K562 (cell line): ENCODE data around the gene RBM4B. TPM values are rescaled to one million over a fixed set of nuclear protein-coding genes. Genes with fewer than 3 reads are reported as not detected.

Source experiments
- ATAC-seq: fragments of 200-7000 bp; cut with Tn5 transposase; 3 replicates; pipeline ENCODE4 v1.9.1; 2020; ENCODE audit warnings: moderate library complexity
- BruUV-seq: library from RNA; stranded (reverse); fragments of 400-500 nt; replicated peaks from 2 replicates; lab custom pipeline; 2021; lab: Mats Ljungman, UMichigan
- CTCF ChIA-PET: fragments of 300-600 bp; formaldehyde crosslinking; extraction: SDS; loops from one replicate; lab custom pipeline; 2021; ENCODE audit warnings: low intra/inter-chr PET ratio; lab: Yijun Ruan, JAX
- POLR2A ChIA-PET: fragments of 300-600, 350-650 bp; sonication (Branson Sonifier 250); formaldehyde crosslinking; extraction: SDS; loops from one replicate; lab custom pipeline; 2021; ENCODE audit warnings: antibody characterized with exemption, inconsistent platforms; lab: Yijun Ruan, JAX
- DNase-seq, 4 experiments: peaks; one replicate each; pipeline versions ENCODE4 v3.0.0 to v3.0.0-alpha.2; 2011 to 2018; ENCODE audit warnings: low spot score in 3 of 4, mixed read lengths in 3 of 4; ENCODE audit errors: extremely low read depth in 1 of 4
- FAIRE-seq: peaks from 2 replicates; lab custom pipeline; 2011; peaks lifted over from hg19 to GRCh38; lab: Jason Lieb, UNC
- H2AFZ ChIP-seq: 2 replicates; pipeline ENCODE4 v1.6.0; 2011; ENCODE audit warnings: low read depth, low read length, control low read depth, inconsistent platforms
- H3K27ac ChIP-seq: fragments of 200-600 bp; 3 replicates; pipeline ENCODE4 v1.8.0; 2011; ENCODE audit warnings: low read depth, mild to moderate bottlenecking, control low read depth, inconsistent platforms, low read length, moderate library complexity, mixed read lengths; ENCODE audit errors: extremely low read depth
- H3K27me3 ChIP-seq, 2 experiments: fragments of 300-600 bp in 1 of 2; 2 replicates in 1 of 2; 3 replicates in 1 of 2; pipeline versions ENCODE4 v1.6.0 to v1.8.0; 2011; ENCODE audit warnings: inconsistent platforms in 2 of 2, low read length in 2 of 2, mild to moderate bottlenecking in 1 of 2, mixed read lengths in 1 of 2, moderate library complexity in 1 of 2; ENCODE audit not compliant: control insufficient read depth in 2 of 2, insufficient read depth in 2 of 2
- H3K36me3 ChIP-seq: fragments of 300-600 bp; 3 replicates; pipeline ENCODE4 v1.8.0; 2011; ENCODE audit warnings: mild to moderate bottlenecking, low read length, inconsistent platforms; ENCODE audit not compliant: control insufficient read depth, insufficient read depth
- H3K4me1 ChIP-seq, 2 experiments: fragments of 200-600 bp in 1 of 2; replicated peaks in 1 of 2; 2 replicates in 1 of 2; 3 replicates in 1 of 2; pipeline versions ENCODE4 v1.5.1 to v1.8.0; 2011; ENCODE audit warnings: inconsistent platforms in 2 of 2, low read length in 2 of 2, mild to moderate bottlenecking in 1 of 2, mixed read lengths in 1 of 2, moderate library complexity in 1 of 2; ENCODE audit not compliant: control insufficient read depth in 2 of 2, insufficient read depth in 2 of 2
- H3K4me2 ChIP-seq: 2 replicates; pipeline ENCODE4 v1.6.1; 2011; ENCODE audit warnings: low read length, control low read depth, inconsistent platforms, mixed read lengths; ENCODE audit not compliant: insufficient read depth
- H3K4me3 ChIP-seq: fragments of 200-600 bp; sonication (generic), shearing (Covaris generic); 2 replicates; pipeline ENCODE4 v1.5.1; 2016; ENCODE audit warnings: control low read depth, inconsistent platforms
- H3K79me2 ChIP-seq: fragments of 200-600 bp; 3 replicates; pipeline ENCODE4 v1.8.0; 2011; ENCODE audit warnings: low read length, inconsistent platforms; ENCODE audit not compliant: control insufficient read depth, insufficient read depth
- H3K9ac ChIP-seq, 2 experiments: 2 replicates each; pipeline versions ENCODE4 v1.6.0 to v1.6.1; 2011; ENCODE audit warnings: low read depth in 2 of 2, low read length in 2 of 2, control low read depth in 1 of 2, inconsistent platforms in 1 of 2, mild to moderate bottlenecking in 1 of 2, mixed read lengths in 1 of 2; ENCODE audit not compliant: insufficient read depth in 1 of 2
- H3K9me1 ChIP-seq: one replicate; pipeline ENCODE4 v1.6.0; 2011; ENCODE audit warnings: inconsistent platforms, mild to moderate bottlenecking, low read length, moderate library complexity; ENCODE audit not compliant: control insufficient read depth, insufficient read depth
- H3K9me3 ChIP-seq: replicated peaks from 2 replicates; pipeline ENCODE4 v1.5.1; 2011; ENCODE audit warnings: low read depth, low read length, inconsistent platforms; ENCODE audit not compliant: control insufficient read depth, insufficient read depth
- H4K20me1 ChIP-seq: replicated peaks from 2 replicates; pipeline ENCODE4 v1.6.1; 2011; ENCODE audit warnings: low read length, inconsistent platforms, mixed read lengths; ENCODE audit not compliant: control insufficient read depth, insufficient read depth
- E2F5 ChIP-seq: sonication (generic); formaldehyde crosslinking; IDR thresholded peaks from 2 replicates; pipeline ENCODE4 v1.8.0; 2022; ENCODE audit warnings: mild to moderate bottlenecking, missing genetic modification reagents
- HSF4 ChIP-seq: fragments of 250-450 bp; sonication (Bioruptor Pico); IDR thresholded peaks from 2 replicates; pipeline ENCODE4 v2.1.2; 2022; ENCODE audit warnings: mild to moderate bottlenecking, moderate library complexity, borderline replicate concordance
- KLF13 ChIP-seq: fragments of 450-650 bp; IDR thresholded peaks from 2 replicates; pipeline ENCODE4 v1.6.1; 2016; ENCODE audit warnings: missing genetic modification characterization, low read depth, mild to moderate bottlenecking, missing compliant biosample characterization, moderate library complexity, borderline replicate concordance
- MIER1 ChIP-seq: fragments of 450-650 bp; IDR thresholded peaks from 2 replicates; pipeline ENCODE4 v1.6.1; 2016; ENCODE audit warnings: antibody characterized with exemption, mild to moderate bottlenecking, low read depth
- WGBS: fragments of 100-300 bp; shearing (Covaris generic); methylation state at CpG from one replicate; pipeline ENCODE4 v1.1.6; 2016; ENCODE audit warnings: low coverage, mixed read lengths; ENCODE audit not compliant: insufficient coverage; ENCODE audit errors: missing lambda C conversion rate; 5-methylcytosine and 5-hydroxymethylcytosine counted together
- in situ Hi-C: fragments of 300-500 bp; cut with MboI; formaldehyde crosslinking; loops from 4 replicates; pipeline ENCODE4 v1.15.0; 2018; ENCODE audit warnings: inconsistent platforms, mixed read lengths
- intact Hi-C: fragments of 100-400 bp; cut with micrococcal nuclease; formaldehyde crosslinking; loops from 2 replicates; pipeline ENCODE4 v1.14.2; 2022
- polyA plus RNA-seq, 8 experiments: library from polyadenylated mRNA; depleted of rRNA in 4 of 8; stranded (reverse) in 5 of 8; unstranded in 3 of 8; fragments of >200 nt; fragmentation: Nextera tagmentation in 2 of 8; fragmentation: Illumina TruSeq in 1 of 8; extraction: Ambion mirVana in 2 of 8; extraction: Trizol in 1 of 8; gene quantifications; 2 replicates each; pipeline versions ENCODE4 v1.2.1 to v1.2.3, GENCODE V29; 2011 to 2014; ENCODE audit warnings: inconsistent platforms in 1 of 8, missing spikeins in 1 of 8
- total RNA-seq, 7 experiments: library from RNA; depleted of rRNA in 6 of 7; stranded (reverse); fragments of >200 nt in 6 of 7; fragmentation: Illumina TruSeq in 2 of 7; extraction: Trizol in 2 of 7; gene quantifications; 2 replicates each; pipeline versions ENCODE4 v1.2.1 to v1.2.3, GENCODE V29; 2011 to 2021; ENCODE audit warnings: low replicate concordance in 1 of 7

Gene RBM4B
- total and polyA plus RNA-seq, 9 of the 15 experiments (the other 6 are each of a cell fraction or from before 2014, with no cell fraction given) = 14.6 to 39.9 (median 23.3) TPM

DNA sequence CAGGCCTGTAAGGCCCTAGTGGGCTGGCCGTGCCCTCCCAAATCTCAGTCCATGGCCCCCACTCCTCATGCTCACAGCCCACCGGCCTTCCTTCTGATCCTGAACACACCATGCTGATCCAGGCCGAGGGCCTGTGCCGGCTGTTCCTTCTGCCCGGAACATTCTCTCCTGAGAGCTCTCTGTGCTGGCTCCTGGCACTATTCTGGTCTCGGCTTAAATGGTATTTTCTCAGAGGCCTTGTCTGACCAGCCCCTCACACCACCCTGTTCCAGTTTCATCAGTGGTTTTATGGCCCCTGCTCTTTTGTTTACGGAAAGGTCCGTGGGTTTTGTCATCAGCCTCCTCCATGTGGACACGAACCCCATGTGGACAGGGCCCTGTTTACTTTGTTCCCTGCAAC, 29.3 kb upstream of the RBM4B start (continued):
- TF ChIP-seq KLF13 (tag) (no peak), MIER1 (no peak), E2F5 (CRISPR knock-in tag) (no peak)

DNA sequence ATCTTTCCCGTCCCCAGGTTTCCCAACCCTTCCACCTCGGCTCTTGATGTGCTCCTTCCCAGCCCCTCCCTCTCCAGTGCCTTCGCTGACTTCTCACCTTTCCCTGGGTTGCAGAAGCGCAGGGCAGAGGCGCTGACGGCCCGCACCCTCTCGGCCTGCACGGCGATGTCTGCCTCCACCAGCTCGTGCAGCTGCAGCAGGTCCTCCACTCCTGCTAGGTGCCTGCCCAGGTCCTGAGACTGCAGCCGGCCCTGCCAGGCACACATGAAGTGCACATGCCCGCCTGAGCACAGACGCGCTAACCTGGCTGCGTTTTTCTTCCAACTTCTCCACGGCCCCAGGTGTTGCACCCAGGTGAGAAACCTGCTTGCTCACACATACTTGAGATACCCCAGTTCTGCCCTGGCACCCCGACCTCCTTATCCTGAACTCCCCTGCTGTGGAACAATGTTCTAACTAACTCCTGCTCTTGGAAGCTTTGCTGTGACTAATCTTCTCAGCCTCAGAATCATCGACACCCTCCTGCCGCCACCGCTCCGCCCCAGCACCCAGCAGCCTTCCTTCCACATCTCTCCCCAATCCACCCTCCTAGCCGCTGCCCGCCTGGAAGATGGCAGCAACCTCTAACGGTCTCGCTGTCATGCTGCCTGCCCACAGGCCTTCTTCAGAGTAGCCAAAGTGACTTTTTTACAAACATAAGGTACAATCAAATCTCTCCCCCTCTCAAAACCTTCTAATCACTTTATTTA, 28.1 kb upstream of the RBM4B start:
- Histone ChIP-seq H3K9me1 (no peaks in the 10 kb centered on the region), H3K4me3 (no peak overlapping the region), H3K4me2 (no peak overlapping the region), H3K4me1 (peaks cover 15 to 48% of the 10 kb centered on the region in 2 experiments), H3K27ac (no peak overlapping the region), H3K36me3 (peaks cover 54% of the 10 kb centered on the region; the same call in 2 of the 3 replicates), H3K9ac (0 out of 4 replicates have a peak overlapping the region, but pooled peaks of 1 of the 2 experiments have one; percentile 9)
- intact Hi-C loops = no loop called here
- BruUV-seq = no TSS peak
- 87% methylated on average over 25 of the region's 26 CpGs for WGBS
- CTCF ChIA-PET = no interaction called here
- TF ChIP-seq HSF4 (CRISPR knock-in tag) = no peak
- TF ChIP-seq, all 486 proteins: peak for 0
- ATAC-seq (no peak), DNase-seq (no peak), FAIRE-seq (no peak)
- Histone ChIP-seq H4K20me1 (no peaks in the 10 kb centered on the region), H3K9me3 (no peaks in the 10 kb centered on the region), H3K79me2 (peaks cover 4% of the 10 kb centered on the region; the same call in 2 of the 3 replicates), H2AFZ (no peak overlapping the region), H3K27me3 (no peaks in the 10 kb centered on the region)
- POLR2A ChIA-PET = interaction anchor here (0.6 to 1.6 kb wide), 2 partner anchors 17 to 160 kb away, joined by 3 to 4 read pairs; no protein-coding TSS in a partner anchor
- in situ Hi-C loops = no loop called here
